Stimulated activated CD8-positive, alpha-beta memory T cell treated with anti-CD3 and anti-CD28 coated beads, Interleukin-2, amount 100 ng/mL, for 48 hours (primary cell): ENCODE measurements around the gene PEX7.
"Not testable (repeated sequence)": the region's sequence is repeated elsewhere in the genome, so short reads cannot be mapped to it uniquely, and the experiment has no call there.

Source experiments
- DNase-seq, 2 donors: peaks; one replicate each; pipeline ENCODE4 v3.0.0-alpha.2; 2020; ENCODE audit warnings: low read depth in 2 of 2

The PEX7 gene

GRCh38 chr6:136840276-136841001, 18.0 kb downstream of the PEX7 start:
- DNase-seq, result no peak

DNA sequence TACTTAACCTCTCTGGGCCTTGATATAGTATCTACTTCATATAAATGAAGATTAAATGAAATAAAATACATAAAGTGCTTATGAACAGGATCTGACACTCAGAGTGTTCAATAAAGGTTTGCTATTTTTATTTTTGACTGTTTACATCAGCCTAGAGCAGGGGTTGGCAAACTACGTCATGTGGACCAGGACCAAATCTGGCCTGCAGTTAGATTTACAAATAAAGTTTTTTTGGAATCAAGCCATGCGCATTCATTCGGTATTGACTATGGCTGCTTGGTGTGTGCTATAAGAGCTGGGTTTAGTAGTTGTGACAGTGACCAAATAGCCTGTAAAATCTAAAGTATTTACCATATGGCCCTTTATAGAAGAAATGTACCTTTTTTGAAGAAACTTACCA, 20.8 kb downstream of the PEX7 start:
- DNase-seq, result no peak

DNA sequence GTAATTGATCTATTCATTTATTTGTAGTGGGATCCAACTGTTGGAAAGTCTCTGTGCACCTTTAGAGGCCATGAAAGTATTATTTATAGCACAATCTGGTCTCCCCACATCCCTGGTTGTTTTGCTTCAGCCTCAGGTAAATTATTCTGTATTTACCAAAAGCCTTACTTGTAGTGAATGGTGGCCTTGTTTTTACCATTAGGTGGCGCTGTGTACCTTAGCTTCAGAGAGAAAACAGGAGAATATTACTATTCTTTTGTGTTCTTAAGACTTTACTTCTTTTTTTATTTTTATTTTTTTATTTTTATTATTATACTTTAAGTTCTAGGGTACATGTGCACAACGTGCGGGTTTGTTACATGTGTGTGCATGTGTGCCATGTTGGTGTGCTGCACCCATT, 23.7 kb downstream of the PEX7 start:
- DNase-seq, result no peak

DNA sequence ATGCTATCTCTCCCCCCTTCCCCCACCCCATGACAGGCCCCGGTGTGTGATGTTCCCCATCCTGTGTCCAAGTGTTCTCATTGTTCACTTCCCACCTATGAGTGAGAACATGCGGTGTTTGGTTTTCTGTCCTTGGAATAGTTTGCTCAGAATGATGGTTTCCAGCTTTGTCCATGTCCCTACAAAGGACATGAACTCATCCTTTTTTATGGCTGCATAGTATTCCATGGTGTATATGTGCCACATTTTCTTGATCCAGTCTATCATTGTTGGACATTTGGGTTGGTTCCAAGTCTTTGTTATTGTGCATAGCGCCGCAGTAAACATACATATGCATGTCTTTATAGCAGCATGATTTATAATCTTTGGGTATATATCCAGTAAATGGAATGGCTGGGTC, 24.1 kb downstream of the PEX7 start:
- DNase-seq, result not testable (repeated sequence)

- not testable (repeated sequence) for DNase-seq
These were observed 27.7 kb downstream of the PEX7 start for GRCh38 chr6:136849979-136850563.

GRCh38 chr6:136859430-136859829, 37.0 kb downstream of the PEX7 start:
- no peak for DNase-seq

GRCh38 chr6:136860043-136860442, 37.7 kb downstream of the PEX7 start:
- no peak for DNase-seq

DNA sequence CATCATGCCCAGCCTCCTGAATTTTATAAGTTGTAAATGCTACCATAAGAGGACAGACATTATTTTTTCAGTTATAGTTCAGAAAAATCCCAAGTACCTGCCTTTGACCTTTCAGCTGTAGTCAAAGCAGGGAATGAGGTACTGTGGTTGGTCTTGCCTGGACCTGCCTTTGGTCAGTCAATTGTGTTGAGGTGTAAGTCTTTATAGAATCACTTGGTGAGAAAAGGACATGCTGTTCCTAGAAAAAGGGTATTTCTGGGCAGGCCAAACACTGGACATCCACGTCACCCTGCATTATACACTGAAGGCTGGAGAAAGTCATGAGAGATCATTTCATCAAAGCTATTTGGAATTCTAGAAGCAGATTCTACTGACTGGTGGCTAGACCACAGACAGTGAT, 40.3 kb downstream of the PEX7 start:
- no peak for DNase-seq

GRCh38 chr6:136863752-136864151, 41.4 kb downstream of the PEX7 start:
- DNase-seq, result no peak

DNA sequence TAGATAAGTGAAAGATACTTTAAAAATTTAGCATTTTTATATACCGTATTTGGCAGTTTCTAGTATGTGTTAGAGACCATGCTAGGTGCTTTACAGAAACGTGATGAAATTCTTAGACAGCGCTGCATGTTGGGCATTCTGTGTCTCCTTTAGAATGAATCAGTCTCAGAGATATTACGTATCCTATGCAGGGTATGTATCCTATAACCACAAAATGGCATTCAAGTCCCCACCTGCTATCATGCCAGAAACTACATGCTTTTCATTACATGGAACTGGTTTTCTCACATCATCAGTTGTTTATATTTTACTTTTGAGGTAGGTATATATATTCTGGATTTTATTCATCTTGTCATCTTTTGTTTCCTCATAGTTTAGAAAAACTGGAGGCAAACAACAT, 42.3 kb downstream of the PEX7 start:
- DNase-seq, result no peak

DNA sequence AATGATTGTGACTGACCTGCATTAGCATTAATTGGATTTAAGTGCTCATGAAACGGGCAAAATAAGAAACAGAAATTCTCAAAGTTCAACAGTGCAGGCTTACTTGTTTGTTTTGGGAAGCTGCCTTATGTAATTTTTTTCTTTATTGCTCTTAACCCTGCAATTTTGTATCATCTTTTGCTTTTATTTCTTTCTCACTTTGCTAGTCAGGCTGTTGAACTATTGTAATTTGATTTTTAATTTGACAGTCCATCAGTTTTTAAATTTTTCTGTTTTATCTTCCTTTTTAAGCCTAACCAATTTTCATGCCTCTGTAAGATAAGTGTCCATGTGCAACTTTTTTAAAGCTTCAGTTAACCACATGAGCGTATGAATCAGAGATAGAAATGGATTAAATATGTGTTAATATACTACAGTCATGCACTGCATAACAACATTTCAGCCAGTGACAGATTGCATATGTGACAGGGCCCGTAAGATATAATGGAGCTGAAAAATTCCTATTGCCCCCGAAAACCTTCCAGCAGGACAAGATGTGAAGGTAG, 44.6 kb downstream of the PEX7 start:
- DNase-seq, result no peak

GRCh38 chr6:136869451-136869850, 47.1 kb downstream of the PEX7 start:
- no peak for DNase-seq

- DNase-seq, result no peak
These were observed 51.4 kb downstream of the PEX7 start for GRCh38 chr6:136873748-136874147.

DNA sequence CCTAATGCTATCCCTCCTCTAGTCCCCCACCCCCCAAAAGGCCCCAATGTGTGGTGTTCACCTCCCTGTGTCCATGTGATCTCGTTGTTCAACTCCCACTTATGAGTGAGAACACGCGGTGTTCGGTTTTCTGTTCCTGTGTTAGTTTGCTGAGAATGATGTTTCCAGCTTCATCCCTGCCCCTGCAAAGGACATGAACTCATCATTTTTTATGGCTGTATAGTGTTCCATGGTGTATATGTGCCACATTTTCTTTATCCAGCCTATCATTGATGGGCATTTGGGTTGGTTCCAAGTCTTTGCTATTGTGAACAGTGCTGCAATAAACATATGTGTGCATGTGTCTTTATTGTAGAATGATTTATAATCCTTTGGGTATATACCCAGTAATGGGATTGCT, 54.1 kb downstream of the PEX7 start:
- not testable (repeated sequence) for DNase-seq

DNA sequence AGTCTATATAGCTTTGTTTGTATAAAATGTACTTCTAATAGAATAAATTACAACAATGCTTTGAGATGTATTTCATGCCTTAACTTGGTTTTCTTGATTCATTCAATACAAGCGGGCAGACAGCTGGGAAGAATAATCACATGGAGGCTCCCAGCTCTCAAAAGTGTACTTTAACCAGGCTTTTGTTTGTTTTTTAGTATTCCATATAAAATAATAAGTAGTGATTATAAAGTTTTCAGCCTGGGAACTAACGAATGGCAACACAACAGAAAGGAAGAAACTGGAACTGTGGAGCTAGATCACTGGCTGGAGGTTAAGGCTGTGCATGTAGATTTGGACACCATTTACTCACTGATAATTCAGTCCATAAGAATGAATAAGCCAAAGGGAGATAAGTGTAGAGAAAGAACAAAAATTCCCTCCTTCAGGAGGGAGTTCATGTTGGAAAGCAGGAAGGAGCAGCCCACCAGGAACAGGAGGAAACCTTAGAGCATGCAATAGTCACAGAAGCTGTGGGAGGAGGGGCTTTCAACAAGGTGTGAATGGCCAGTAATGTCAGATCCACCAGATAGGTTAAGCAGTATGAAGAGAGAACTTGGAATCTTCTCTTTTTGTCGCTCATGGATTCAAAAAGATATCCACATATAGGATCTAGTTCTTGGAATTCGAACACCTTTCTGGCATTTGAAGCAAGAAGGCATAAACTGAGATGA, 58.5 kb downstream of the PEX7 start:
- no peak for DNase-seq

GRCh38 chr6:136886091-136886490, 63.7 kb downstream of the PEX7 start:
- no peak for DNase-seq

DNA sequence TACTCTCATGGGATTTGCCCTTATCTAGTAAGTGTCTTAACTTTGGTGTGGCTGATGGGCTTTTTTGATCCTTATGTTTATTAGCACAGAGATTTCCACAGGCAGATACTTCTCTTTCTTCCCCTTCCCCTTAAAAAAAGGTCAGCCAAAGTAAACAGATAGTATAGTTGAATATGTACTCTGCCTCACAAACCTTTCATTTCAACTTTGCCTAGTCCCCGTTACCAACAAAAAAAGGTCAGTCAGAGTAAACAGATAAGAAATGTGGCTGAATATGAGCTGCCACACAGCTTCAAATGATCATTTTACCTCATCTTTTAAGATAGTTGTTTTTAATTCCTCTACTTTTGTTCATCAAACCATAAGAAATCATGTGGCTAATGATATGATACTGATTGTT, 65.6 kb downstream of the PEX7 start:
- DNase-seq, result no peak

DNA sequence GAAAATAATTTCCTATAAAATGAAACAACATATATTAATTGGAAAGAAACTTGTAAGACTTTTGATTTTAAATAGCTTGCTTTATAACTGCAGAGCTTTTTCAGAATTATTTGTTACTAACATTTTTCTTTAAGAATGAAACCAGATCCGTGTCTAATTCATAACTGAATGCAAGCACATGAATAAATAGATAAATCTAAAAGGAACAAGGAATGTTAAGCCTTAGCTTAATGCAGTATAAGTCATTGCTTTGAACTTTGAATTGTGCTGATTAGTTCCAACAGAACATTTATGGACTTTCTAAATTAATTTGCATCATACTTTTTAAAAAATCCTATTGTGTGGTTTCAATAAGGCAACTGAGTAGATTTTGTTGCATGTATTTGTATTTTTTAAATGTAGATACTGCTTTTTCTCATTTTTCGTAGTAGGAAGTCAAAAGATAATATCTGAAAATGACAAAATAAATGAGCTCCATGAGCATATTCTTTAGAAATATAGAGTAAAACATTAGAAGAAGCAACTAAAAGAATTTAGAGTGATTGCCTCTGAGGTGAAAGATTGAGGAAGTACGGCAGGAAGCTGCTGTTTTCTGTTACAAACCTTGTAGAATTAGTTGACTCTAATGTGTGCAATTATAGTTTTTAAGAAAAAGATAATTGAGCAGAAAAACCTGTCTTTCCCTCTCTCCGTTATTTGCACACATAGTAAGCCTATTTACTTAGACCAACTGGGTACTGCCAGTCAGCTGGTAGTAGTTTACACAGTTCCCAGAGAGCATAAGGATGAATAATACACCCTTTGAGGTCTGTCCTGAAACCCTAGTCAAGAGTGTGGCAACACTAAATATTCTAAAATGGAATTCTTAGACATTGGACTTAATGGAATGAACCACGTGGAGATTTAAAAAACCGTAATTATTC, 67.1 kb downstream of the PEX7 start:
- no peak for DNase-seq

- no peak for DNase-seq
These were observed 67.9 kb downstream of the PEX7 start for GRCh38 chr6:136890194-136890839.

DNA sequence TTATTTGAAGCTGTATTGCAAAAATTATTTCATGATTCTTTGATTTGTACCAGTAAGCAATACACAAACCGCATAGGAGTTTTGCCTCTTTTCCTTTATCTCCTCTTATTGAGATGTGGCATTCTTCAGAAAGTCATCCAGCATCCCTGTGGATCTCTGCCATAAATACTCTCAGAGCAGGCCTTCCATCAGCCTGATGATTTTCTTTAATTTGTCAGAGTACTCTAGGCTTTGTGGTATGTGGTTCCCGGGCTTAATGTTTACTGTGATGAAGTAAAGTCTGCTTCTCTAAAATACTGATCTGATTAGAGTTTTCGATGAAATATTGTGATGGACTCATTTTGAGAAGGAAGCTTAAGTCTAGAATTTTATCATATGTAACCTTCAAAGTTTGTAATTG, 68.6 kb downstream of the PEX7 start:
- DNase-seq, result no peak

GRCh38 chr6:136893187-136893586, 70.8 kb downstream of the PEX7 start:
- no peak for DNase-seq
